Subcutaneous abdominal adipose tissue (tissue), 5 donors: ENCODE results near the gene PHYH.

Experiments
- H3K27ac ChIP-seq: one replicate; pipeline ENCODE4 v1.7.0; 2013; ENCODE audit warnings: low read depth, mild to moderate bottlenecking, inconsistent platforms, low read length, moderate library complexity
- H3K27me3 ChIP-seq, 5 donors: one replicate each; pipeline ENCODE4 v1.7.0; 2013; ENCODE audit warnings: low read length in 5 of 5, inconsistent platforms in 1 of 5; ENCODE audit not compliant: control insufficient read depth in 5 of 5, insufficient read depth in 4 of 5
- H3K36me3 ChIP-seq, 5 donors: one replicate each; pipeline ENCODE4 v1.7.0; 2013; ENCODE audit warnings: low read length in 5 of 5; ENCODE audit not compliant: control insufficient read depth in 5 of 5, insufficient read depth in 5 of 5
- H3K4me1 ChIP-seq, 5 donors: one replicate each; pipeline ENCODE4 v1.7.0; 2013; ENCODE audit warnings: low read length in 5 of 5, mild to moderate bottlenecking in 3 of 5, moderate library complexity in 1 of 5; ENCODE audit not compliant: control insufficient read depth in 5 of 5, insufficient read depth in 5 of 5
- H3K4me3 ChIP-seq, 5 donors: one replicate each; pipeline ENCODE4 v1.7.0; 2013; ENCODE audit warnings: low read length in 5 of 5, low read depth in 1 of 5
- H3K9ac ChIP-seq, 5 donors: one replicate each; pipeline ENCODE4 v1.7.0; 2013; ENCODE audit warnings: low read length in 5 of 5, mild to moderate bottlenecking in 4 of 5, moderate library complexity in 3 of 5
- H3K9me3 ChIP-seq, 5 donors: one replicate each; pipeline ENCODE4 v1.7.0; 2013; ENCODE audit warnings: low read length in 5 of 5; ENCODE audit not compliant: control insufficient read depth in 5 of 5
- donor health status: healthy.
- donor health status: healthy.
- donor health status: healthy.
- donor health status: healthy.
- donor health status: healthy.

PHYH gene

GRCh38 chr10:13322615-13323148 is 22.8 kb upstream of the PHYH start:
- H3K27ac ChIP-seq, result no peak overlapping the region
- H3K27me3 ChIP-seq, result no peaks in the 10 kb centered on the region
- H3K36me3 ChIP-seq, result peaks cover 16 to 79% (median 63%) of the 10 kb centered on the region in 5 donors
- H3K9ac ChIP-seq, result no peak overlapping the region
- no peak overlapping the region for H3K4me3 ChIP-seq
- no peaks in the 10 kb centered on the region for H3K9me3 ChIP-seq
- no peaks in the 10 kb centered on the region for H3K4me1 ChIP-seq

GRCh38 chr10:13321576-13321975 is 21.7 kb upstream of the PHYH start:
- Histone ChIP-seq H3K27me3 (no peaks in the 10 kb centered on the region), H3K9me3 (no peaks in the 10 kb centered on the region), H3K27ac (no peak overlapping the region), H3K4me3 (no peak overlapping the region), H3K9ac (no peak overlapping the region), H3K36me3 (peaks cover 16 to 68% (median 54%) of the 10 kb centered on the region in 5 donors), H3K4me1 (peaks cover 0 to 4% (median 0%) of the 10 kb centered on the region in 5 donors)

DNA sequence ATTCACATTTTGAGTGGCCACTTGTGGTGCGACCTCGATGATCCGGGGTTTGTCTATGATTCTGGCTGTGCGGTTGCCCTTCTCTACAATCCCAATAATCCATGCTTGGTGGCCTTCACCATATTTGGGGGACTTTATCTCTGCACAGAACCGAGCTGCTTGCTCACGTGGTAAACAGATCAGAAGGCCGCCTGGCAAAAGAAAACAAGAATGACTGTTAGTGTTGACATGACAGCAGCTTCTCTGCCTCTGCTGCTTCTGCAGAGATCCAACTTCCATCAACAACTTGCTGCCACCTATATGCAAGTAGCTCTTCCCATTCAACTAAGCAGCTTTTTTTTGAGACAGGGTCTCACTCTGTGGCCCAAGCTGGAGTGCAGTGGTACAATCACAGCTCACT is 19.3 kb upstream of the PHYH start:
- no peak overlapping the region for H3K27ac ChIP-seq
- no peaks in the 10 kb centered on the region for H3K27me3 ChIP-seq
- peaks cover 8 to 48% (median 39%) of the 10 kb centered on the region in 5 donors for H3K36me3 ChIP-seq
- H3K9me3 ChIP-seq, result no peaks in the 10 kb centered on the region
- H3K4me1 ChIP-seq, result peaks cover 0 to 4% (median 0%) of the 10 kb centered on the region in 5 donors
- no peak overlapping the region for H3K4me3 ChIP-seq
- no peak overlapping the region for H3K9ac ChIP-seq

- Histone ChIP-seq H3K4me3 (no peak overlapping the region), H3K27me3 (no peaks in the 10 kb centered on the region), H3K27ac (no peak overlapping the region), H3K4me1 (peaks cover 0 to 4% (median 0%) of the 10 kb centered on the region in 5 donors), H3K9me3 (no peaks in the 10 kb centered on the region), H3K36me3 (peaks cover 4 to 35% (median 26%) of the 10 kb centered on the region in 5 donors), H3K9ac (no peak overlapping the region)
Measured at GRCh38 chr10:13317474-13317873, 17.6 kb upstream of the PHYH start.

GRCh38 chr10:13316635-13317311 is 16.9 kb upstream of the PHYH start:
- Histone ChIP-seq H3K4me3 (no peak overlapping the region), H3K36me3 (peaks cover 4 to 29% (median 22%) of the 10 kb centered on the region in 5 donors), H3K27ac (no peak overlapping the region), H3K9me3 (no peaks in the 10 kb centered on the region), H3K9ac (no peak overlapping the region), H3K4me1 (peaks cover 0 to 4% (median 0%) of the 10 kb centered on the region in 5 donors), H3K27me3 (no peaks in the 10 kb centered on the region)

DNA sequence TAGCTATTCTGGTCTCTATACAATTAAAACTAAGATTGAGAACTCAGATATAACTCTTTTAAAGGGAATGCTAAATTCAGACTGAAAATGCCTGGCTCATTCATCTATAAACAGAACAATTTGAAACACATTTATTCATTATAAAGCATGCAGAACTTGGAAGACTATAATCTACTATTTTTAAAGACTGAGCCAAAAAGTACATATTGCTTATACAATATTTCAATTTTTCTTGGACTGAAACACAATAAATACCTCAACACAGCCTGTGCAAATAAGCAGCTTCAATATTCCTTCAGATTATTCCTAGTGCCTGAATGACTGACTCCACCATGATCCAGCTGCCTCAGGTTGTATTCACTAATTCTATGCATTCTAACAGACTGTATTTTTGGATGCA is 15.5 kb upstream of the PHYH start:
- Histone ChIP-seq H3K4me3 (no peak overlapping the region), H3K9me3 (no peaks in the 10 kb centered on the region), H3K27ac (no peak overlapping the region), H3K27me3 (peaks cover 0 to 3% (median 0%) of the 10 kb centered on the region in 5 donors), H3K9ac (no peak overlapping the region), H3K36me3 (peaks cover 4 to 17% (median 8%) of the 10 kb centered on the region in 5 donors), H3K4me1 (peaks cover 0 to 4% (median 0%) of the 10 kb centered on the region in 5 donors)

DNA sequence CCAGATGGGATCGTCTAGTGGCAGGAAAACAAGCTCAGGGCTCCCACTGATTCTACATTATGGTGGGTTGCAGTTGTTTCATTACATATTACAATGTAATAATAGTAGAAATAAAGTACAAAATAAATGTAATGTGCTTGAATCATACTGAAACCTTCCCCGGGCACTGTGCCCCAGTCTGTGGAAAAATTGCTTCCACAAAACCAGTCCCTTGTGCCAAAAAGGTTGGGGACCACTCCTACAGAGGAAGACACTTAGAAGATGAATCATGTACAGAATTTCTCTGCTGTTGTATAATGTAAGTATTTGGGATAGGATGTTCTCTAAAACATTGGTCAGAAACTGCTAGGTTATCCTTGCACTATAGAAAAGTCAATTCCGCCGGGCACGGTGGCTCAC is 11.3 kb upstream of the PHYH start:
- Histone ChIP-seq H3K27me3 (peaks cover 0 to 3% (median 0%) of the 10 kb centered on the region in 5 donors), H3K4me1 (no peaks in the 10 kb centered on the region), H3K36me3 (no peaks in the 10 kb centered on the region), H3K27ac (no peak overlapping the region), H3K9me3 (no peaks in the 10 kb centered on the region), H3K4me3 (no peak overlapping the region), H3K9ac (no peak overlapping the region)

GRCh38 chr10:13310518-13311176 is 10.8 kb upstream of the PHYH start:
- Histone ChIP-seq H3K27ac (no peak overlapping the region), H3K27me3 (peaks cover 0 to 3% (median 0%) of the 10 kb centered on the region in 5 donors), H3K4me3 (no peak overlapping the region), H3K9me3 (no peaks in the 10 kb centered on the region), H3K9ac (no peak overlapping the region), H3K4me1 (no peaks in the 10 kb centered on the region), H3K36me3 (peaks cover 0 to 2% (median 0%) of the 10 kb centered on the region in 5 donors)

GRCh38 chr10:13309792-13310191 is 9.9 kb upstream of the PHYH start:
- no peaks in the 10 kb centered on the region for H3K9me3 ChIP-seq
- no peak overlapping the region for H3K4me3 ChIP-seq
- no peak overlapping the region for H3K9ac ChIP-seq
- no peak overlapping the region for H3K27ac ChIP-seq
- H3K36me3 ChIP-seq, result peaks cover 0 to 2% (median 0%) of the 10 kb centered on the region in 5 donors
- peaks cover 0 to 3% (median 0%) of the 10 kb centered on the region in 5 donors for H3K27me3 ChIP-seq
- no peaks in the 10 kb centered on the region for H3K4me1 ChIP-seq

GRCh38 chr10:13308096-13308495 is 8.2 kb upstream of the PHYH start:
- Histone ChIP-seq H3K9me3 (no peaks in the 10 kb centered on the region), H3K27ac (no peak overlapping the region), H3K4me1 (no peaks in the 10 kb centered on the region), H3K36me3 (peaks cover 0 to 2% (median 0%) of the 10 kb centered on the region in 5 donors), H3K27me3 (peaks cover 0 to 3% (median 0%) of the 10 kb centered on the region in 5 donors), H3K4me3 (no peak overlapping the region), H3K9ac (no peak overlapping the region)
